ENCODE data around the gene ACOX3. TPM values are rescaled to one million over a fixed set of nuclear protein-coding genes. Genes with fewer than 3 reads are reported as not detected.

Gene ACOX3
- total RNA-seq: 27.8 and 42.5 TPM in 2 replicates

DNA sequence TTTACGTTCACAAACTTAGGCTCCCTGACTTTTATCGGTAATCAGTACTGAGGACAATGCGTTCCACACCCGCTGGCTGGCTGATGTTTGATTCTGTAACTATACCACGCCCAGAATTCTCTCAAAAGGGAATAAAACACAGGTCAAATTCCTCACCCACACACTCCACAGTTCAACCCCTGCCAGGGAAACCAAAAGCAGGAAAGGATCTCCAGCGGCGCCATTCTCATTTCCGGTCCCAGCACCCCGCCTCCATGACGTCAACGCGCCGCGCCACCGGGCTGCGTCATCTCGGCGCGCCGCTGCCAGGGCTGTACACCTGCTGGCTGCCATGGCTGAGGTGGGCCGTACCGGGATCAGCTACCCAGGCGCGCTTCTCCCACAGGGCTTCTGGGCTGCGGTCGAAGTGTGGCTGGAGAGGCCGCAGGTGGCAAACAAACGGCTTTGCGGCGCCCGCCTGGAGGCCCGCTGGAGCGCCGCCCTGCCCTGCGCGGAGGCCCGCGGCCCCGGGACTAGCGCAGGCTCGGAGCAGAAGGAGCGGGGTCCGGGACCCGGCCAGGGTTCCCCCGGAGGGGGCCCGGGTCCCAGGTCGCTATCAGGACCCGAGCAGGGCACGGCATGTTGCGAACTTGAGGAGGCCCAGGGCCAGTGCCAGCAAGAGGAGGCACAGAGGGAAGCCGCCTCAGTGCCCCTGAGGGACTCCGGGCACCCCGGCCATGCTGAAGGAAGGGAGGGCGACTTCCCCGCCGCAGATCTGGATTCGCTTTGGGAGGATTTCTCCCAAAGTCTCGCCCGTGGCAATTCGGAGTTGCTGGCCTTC, at the start of gene ACOX3, which contains the start of gene TRMT44:
Gene ACOX3, minus strand, starts transcription at position 232 of the 820 bp plus-strand sequence. CDS start 24,202 bp downstream, outside the sequence.
Gene TRMT44, plus strand, starts transcription at position 286 of the 820 bp plus-strand sequence. Its CDS starts 46 bp downstream, at position 332.

Other genes with a start within 250 kb of the ACOX3 start
- gene SH3TC1, start 241.4 kb downstream of the ACOX3 start, total RNA-seq: 128 and 131 TPM in 2 replicates
- gene HTRA3, start 171.0 kb downstream of the ACOX3 start, total RNA-seq: 0.72 and 12.0 TPM in 2 replicates
- gene TRMT44, start 54 bp upstream of the ACOX3 start, total RNA-seq: 10.9 and 11.3 TPM in 2 replicates
- gene GPR78, start 139.7 kb upstream of the ACOX3 start, total RNA-seq: 0.09 TPM in 1 of 2 replicates, not detected in the other
- 1.2 TPM in 1 of 2 replicates, not detected in the other for gene CPZ, start 152.0 kb upstream of the ACOX3 start, total RNA-seq

Data from endothelial cell of coronary artery (primary cell).